SH-SY5Y (cell line): Measurements from ENCODE around the gene SLC8A1.

Experiments
- GATA2 ChIP-seq: IDR thresholded peaks from 2 replicates; pipeline ENCODE4 v1.6.1; 2011; ENCODE audit warnings: mild to moderate bottlenecking, low read depth, low read length
- GATA3 ChIP-seq: IDR thresholded peaks from 2 replicates; pipeline ENCODE4 v1.6.1; 2011; ENCODE audit warnings: low read depth, mild to moderate bottlenecking, low read length, moderate library complexity

DNA sequence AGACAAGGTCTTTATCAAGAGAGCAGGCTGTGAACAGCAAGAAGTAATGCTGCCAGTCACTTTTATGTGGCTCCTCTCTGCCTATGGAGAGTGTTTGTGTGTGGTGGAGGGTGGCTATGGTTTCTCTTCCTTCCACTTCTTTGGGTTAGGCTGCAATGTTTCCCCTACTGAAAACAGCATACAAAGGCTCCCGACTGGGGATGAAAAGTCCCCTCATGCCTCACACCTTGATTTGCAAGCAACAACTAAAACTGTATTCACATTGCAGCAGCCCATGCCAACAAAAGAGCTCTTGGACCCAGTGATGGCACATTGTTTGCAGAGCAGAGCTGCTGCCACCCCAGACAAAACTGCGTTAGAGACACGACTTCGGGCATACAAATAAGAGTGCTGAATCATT lies 301.6 kb downstream of the SLC8A1 start:
- TF ChIP-seq GATA2 (no peak), GATA3 (no peak)
